Stimulated activated naive CD4-positive, alpha-beta T cell treated with Interleukin-2 at 50 U/mL for 16 hours (primary cell): ENCODE results near the gene MLXIPL.
A peak's percentile ranks its signal among the peaks of the same experiment; 100 is the strongest.
"Not testable (repeated sequence)": the region's sequence is repeated elsewhere in the genome, so short reads cannot be mapped to it uniquely, and the experiment has no call there.

Source experiments
- DNase-seq: peaks from one replicate; lab custom pipeline; 2025; lab: John Stamatoyannopoulos, UW

MLXIPL gene

DNA sequence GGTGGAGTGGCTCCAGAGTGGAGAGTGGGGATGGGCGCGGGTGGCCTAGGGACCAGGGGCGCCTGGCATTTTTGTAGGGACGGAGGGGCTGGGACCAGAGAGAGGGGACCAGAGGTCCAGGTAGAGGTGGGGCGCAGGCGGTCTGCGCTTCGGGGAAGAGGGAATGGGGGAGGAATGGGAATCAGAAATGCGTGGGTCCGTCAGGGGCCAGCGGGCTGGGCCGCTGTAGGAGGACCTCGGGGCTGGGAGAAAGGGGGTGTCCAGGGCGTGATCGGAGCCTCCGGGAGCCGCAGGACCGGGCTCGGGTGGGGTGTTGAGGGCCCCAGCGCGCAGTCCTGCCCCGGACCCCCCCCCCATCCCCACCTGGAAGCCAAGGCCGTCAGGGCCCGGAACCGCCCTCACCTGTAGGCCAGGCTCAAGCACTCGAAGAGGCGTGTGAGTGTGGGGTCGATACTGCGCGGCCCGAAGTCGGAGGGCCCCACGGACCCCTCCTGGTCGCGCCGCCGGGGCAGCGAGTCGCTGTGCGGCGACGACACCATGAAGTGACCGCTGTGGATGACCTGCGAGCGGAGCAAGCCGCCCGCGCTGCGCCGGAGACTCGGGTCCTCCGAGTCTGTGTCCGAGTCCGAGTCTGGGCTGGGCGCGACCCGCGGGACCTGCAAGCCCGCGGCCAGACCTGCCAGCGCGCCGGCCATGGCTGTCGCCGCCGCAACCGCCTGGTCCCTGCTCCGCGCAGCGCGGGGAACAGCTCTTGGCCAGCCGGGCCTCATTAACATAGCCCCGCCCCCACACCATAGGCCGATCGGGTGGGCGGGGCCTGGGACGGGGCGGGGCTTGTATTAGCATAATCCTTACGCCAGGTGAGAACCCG lies at the start of gene MLXIPL:
Gene MLXIPL (minus strand): TSS at position 725 of the 871 bp plus-strand sequence. CDS start 30 bp downstream, at position 695.
- peak; percentile 29 for DNase-seq

DNA sequence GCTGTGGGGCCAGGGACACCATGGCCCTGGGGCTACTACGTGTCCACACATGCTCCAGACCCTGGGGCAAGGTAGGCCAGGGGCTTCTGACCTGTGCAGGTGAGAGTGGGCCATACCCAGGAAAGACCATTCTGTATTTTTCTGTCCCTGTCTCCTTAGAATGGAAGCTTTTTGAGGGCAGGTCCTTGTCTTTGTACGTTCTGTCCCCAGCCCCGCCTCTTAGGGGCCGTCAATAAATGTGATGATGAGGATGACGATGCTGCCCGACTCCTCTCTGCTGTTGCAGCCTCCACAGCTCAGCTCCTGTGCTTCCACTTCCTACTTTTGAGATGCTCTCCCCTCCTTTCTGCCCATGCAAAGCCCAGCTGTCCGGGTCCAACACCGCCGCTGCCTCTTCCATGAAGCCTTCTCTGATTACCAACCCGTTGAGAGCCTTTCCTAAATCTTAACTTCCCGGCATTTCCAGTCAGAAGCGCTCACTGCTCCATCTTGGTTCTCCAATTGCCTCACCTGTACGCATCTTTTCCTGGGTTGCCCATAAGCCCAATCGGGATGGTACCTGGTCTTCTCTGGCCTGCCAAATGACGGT lies 47.6 kb upstream of the MLXIPL start:
- DNase-seq: no peak

GRCh38 chr7:73671322-73671661 lies 47.0 kb upstream of the MLXIPL start:
- DNase-seq: no peak

DNA sequence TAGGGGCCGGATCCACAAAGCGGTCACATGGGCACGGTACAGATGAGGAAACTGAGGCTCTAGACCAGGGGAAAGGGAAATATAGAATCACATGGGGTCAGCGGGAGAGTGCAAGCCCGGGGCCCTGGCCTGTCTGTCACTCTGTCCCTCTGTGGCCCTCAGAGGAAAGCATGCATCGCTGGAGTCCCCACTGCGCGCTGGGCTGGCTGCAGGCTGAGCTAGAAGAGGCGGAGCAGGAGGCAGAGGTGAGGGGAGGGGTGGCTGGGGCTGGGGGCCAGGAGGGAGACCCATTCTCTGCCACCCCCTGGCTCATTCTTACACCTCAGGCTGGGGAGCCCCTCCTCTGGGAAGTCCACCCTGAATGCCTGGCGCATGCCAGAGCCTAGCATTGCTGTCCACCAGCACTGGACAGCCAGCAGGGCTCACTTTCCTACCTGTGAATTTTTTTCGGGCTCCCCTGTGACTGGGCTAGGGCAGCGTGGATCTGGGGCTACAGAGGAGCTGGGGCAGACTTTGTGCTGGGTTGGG lies 45.6 kb upstream of the MLXIPL start:
- no peak for DNase-seq

GRCh38 chr7:73669288-73669701 lies 45.0 kb upstream of the MLXIPL start:
- DNase-seq: no peak

DNA sequence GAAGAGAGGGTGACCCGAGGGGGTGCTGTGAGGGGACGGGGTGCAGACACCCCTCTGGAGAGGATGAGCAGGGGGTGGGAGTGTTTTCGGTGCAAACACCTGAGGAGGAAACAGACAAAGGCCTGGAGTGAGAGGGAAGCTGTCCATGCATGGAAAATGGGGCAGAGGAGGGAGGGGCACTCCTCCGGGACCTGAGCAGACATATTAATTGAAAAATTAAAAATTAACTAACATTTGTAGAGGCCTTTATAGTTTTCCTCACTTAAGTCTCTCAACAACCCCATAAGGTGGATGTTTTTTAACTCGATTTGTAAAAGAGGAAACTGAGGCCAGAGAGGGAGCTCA lies 44.5 kb upstream of the MLXIPL start:
- DNase-seq: no peak

DNA sequence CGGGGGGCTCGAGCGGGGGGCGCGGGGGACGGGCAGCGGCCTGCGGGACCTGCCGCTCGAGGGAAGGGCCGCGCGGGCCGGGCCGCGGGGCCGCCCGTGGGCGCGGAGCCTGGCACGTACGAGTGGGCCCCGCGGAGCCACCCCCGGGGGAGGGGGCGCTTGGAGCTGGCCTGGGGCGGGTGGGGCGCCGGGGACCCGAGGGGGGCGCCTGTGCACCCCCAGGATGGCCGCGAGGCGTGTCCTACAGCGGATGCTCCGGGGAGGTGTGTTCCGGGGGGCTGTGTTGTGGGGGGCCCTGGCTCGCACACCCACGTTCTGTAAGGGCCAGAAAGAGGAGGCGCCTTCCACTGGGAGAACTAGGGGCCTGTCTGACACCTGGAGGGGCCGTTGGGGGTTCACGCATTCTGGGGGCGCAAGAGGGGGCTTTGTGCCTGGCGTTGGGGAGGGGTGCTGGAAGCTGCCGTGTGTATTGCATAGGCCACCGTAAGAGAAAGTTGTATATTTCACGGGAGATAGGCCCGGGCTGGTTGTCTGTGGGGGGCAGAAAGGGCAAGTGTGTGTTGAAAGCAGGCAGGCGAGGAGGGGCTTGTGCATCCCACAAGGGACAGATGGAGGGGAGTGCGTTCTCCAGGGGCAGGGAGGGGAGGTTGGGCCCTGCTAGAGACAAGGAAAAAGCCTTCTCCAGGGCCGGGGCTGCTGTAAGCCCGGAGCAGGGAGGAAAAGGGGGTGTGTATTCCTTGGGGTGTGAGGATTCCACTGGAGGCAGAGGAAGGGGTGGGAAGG lies 44.0 kb upstream of the MLXIPL start:
- no peak for DNase-seq

- DNase-seq: peak; percentile 86
Observed at GRCh38 chr7:73667344-73668102, 43.2 kb upstream of the MLXIPL start, which contains the start of gene VPS37D. VPS37D (plus strand) TSS chr7:73667831; CDS start chr7:73667959, 128 bp downstream.

DNA sequence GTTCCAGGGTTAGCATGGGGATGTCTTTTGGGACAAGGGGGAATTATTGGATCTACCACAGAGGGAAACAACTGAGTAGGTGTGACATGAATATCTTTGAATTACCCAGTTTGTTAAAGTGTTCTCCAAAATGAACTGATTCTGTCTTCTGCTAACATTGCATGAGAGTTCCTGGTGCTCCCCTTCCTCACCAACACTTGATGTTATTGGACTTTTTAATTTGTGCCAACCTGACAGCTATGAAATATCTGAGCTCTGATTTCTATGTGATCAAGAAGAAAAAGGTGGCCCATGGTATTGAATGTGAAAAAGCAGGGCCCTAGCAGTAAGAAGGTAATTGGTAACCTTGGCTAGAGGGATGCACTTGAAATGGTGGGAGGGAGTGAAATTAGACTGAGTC lies 38.7 kb upstream of the MLXIPL start:
- DNase-seq: no peak

GRCh38 chr7:73660594-73660993 lies 36.3 kb upstream of the MLXIPL start:
- DNase-seq: not testable (repeated sequence)

- DNase-seq: no peak
Observed at GRCh38 chr7:73659983-73660382, 35.7 kb upstream of the MLXIPL start.

- DNase-seq: not testable (repeated sequence)
Observed at GRCh38 chr7:73655309-73655708, 31.0 kb upstream of the MLXIPL start.

DNA sequence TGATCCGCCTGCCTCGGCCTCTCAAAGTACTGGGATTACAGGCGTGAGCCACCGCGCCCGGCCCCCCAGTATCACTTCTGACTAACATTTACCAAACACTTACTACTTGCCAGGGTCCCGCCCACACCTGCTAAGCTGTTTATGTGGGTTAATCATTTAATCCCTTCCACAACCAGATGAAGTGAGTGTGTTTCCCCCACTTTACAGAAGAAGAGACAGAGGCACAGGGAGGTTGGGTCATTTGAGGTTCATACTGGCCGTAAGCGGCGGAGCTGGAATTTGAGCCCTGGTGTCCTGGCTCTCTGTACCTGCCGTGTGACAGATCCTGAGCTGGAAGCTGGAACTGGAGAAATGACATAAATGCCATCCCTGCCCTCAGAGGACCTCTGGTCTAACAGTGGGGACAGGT lies 28.2 kb upstream of the MLXIPL start:
- no peak for DNase-seq

GRCh38 chr7:73650524-73650923 lies 26.2 kb upstream of the MLXIPL start:
- no peak for DNase-seq

DNA sequence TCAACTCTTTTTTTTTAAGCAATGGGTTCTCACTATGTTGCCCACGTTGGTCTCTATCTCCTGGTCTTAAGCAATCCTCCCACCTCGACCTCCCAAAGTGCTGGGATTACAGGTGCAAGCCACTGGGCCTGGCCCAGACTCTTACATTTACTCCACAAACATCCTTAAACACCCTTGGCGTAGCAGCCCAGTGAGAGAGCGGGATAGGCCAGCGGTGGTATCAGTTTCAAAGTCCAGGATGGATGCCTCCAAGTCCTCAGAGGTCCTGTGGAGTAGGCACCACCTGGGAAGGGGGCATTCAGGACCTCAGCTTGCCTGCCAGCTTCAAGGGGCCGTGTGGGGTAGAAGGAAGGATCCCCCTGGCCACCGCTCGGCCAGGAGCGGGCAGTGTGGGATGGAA lies 25.3 kb upstream of the MLXIPL start:
- DNase-seq: no peak

- no peak for DNase-seq
Observed at GRCh38 chr7:73648593-73649332, 24.4 kb upstream of the MLXIPL start.

GRCh38 chr7:73647725-73648592 lies 23.6 kb upstream of the MLXIPL start:
- peak; percentile 23 for DNase-seq

GRCh38 chr7:73646785-73647724 lies 22.7 kb upstream of the MLXIPL start:
- no peak for DNase-seq

GRCh38 chr7:73645643-73646174 lies 21.4 kb upstream of the MLXIPL start:
- no peak for DNase-seq
